Fibroblast of skin of scalp (primary cell): ENCODE data around the gene GUCY2D.
A peak's percentile ranks its signal among the peaks of the same experiment; 100 is the strongest.

Experiments
- DNase-seq: peaks from one replicate; pipeline ENCODE4 v3.0.0-alpha.2; 2013

GUCY2D gene

GRCh38 chr17:7992924-7993323 lies 9.5 kb upstream of the GUCY2D start:
- DNase-seq = no peak

- DNase-seq = no peak
These were observed 8.3 kb upstream of the GUCY2D start for GRCh38 chr17:7993972-7994589.

GRCh38 chr17:7995724-7996123 lies 6.7 kb upstream of the GUCY2D start:
- no peak for DNase-seq

GRCh38 chr17:7997186-7997585 lies 5.2 kb upstream of the GUCY2D start:
- peak; percentile 31 for DNase-seq

GRCh38 chr17:8002721-8003593 lies 542 bp downstream of the GUCY2D start:
- DNase-seq = no peak

GRCh38 chr17:8003594-8004181 lies 1.3 kb downstream of the GUCY2D start:
- DNase-seq = no peak

- DNase-seq = peak; percentile 55
These were observed 2.5 kb downstream of the GUCY2D start for GRCh38 chr17:8004899-8005298.

GRCh38 chr17:8005357-8005756 lies 2.9 kb downstream of the GUCY2D start:
- DNase-seq = no peak

GRCh38 chr17:8005967-8006730 lies 3.7 kb downstream of the GUCY2D start:
- no peak for DNase-seq

GRCh38 chr17:8006836-8007680 lies 4.6 kb downstream of the GUCY2D start:
- no peak for DNase-seq

- DNase-seq = no peak
These were observed 5.4 kb downstream of the GUCY2D start for GRCh38 chr17:8007836-8008235.

- DNase-seq = no peak
These were observed 9.7 kb downstream of the GUCY2D start for GRCh38 chr17:8012045-8012580.

- no peak for DNase-seq
These were observed 10.7 kb downstream of the GUCY2D start for GRCh38 chr17:8012996-8013640.

GRCh38 chr17:8013731-8014557 lies 11.5 kb downstream of the GUCY2D start:
- no peak for DNase-seq

GRCh38 chr17:8014558-8014850 lies 12.1 kb downstream of the GUCY2D start:
- no peak for DNase-seq

GRCh38 chr17:8015236-8015956 lies 13.0 kb downstream of the GUCY2D start:
- DNase-seq = no peak

- DNase-seq = no peak
These were observed 13.7 kb downstream of the GUCY2D start for GRCh38 chr17:8015957-8016631.

- no peak for DNase-seq
These were observed 14.4 kb downstream of the GUCY2D start for GRCh38 chr17:8016632-8017424.
